ENCODE measurements around the gene FRAS1. TPM values are rescaled to one million over a fixed set of nuclear protein-coding genes. Genes with fewer than 3 reads are reported as not detected.

The FRAS1 gene
- polyA plus RNA-seq, 1 donor from 2014 or later: 2.8 TPM

DNA sequence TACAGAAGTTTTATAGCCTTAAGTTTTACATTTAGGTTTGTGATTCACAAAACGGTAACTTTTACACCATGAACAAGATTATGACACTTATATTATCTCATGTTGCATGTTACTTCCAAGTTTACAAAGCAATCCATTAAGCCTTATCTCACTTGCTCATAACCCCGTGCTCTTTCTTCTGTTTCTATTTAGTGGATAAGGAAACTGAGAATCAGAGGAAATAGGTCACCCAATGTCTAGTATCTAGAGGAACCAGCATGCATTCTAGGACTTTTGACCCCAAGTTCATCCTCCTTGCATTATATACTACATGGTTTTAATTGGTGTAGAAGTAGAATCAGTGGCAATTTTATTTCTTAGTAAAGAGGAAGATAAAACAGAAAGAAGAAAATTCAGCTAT lies 427.5 kb downstream of the FRAS1 start:
- H4K20me1 ChIP-seq (ENCODE audit: insufficient read depth): no peaks in the 10 kb centered on the region
- H3K9ac ChIP-seq (ENCODE audit: low read length): no peak overlapping the region
- H2AFZ ChIP-seq (ENCODE audit: low read depth, low read length): no peak overlapping the region
- no peaks in the 10 kb centered on the region for H3K36me3 ChIP-seq (ENCODE audit: insufficient read depth, low read length)
- no peak overlapping the region for H3K4me2 ChIP-seq (ENCODE audit: low read length)
- TF ChIP-seq EP300 (conservative IDR thresholded peaks at IDR 0.05; ENCODE audit: poor library complexity, severe bottlenecking) (no peak), TAF1 (IDR thresholded peaks at IDR 0.05; ENCODE audit: low read depth) (no peak), MXI1 (conservative IDR thresholded peaks at IDR 0.05; ENCODE audit: poor library complexity, severe bottlenecking) (no peak), EZH2 (IDR thresholded peaks at IDR 0.05; ENCODE audit: borderline replicate concordance, insufficient read depth, low read length, poor library complexity, severe bottlenecking) (no peak), POLR2AphosphoS5 (IDR thresholded peaks at IDR 0.05) (no peak), RAD21 (conservative IDR thresholded peaks at IDR 0.05) (no peak), SMC3 (conservative IDR thresholded peaks at IDR 0.05; ENCODE audit: poor library complexity) (no peak)
- TF ChIP-seq, protein P1, sequence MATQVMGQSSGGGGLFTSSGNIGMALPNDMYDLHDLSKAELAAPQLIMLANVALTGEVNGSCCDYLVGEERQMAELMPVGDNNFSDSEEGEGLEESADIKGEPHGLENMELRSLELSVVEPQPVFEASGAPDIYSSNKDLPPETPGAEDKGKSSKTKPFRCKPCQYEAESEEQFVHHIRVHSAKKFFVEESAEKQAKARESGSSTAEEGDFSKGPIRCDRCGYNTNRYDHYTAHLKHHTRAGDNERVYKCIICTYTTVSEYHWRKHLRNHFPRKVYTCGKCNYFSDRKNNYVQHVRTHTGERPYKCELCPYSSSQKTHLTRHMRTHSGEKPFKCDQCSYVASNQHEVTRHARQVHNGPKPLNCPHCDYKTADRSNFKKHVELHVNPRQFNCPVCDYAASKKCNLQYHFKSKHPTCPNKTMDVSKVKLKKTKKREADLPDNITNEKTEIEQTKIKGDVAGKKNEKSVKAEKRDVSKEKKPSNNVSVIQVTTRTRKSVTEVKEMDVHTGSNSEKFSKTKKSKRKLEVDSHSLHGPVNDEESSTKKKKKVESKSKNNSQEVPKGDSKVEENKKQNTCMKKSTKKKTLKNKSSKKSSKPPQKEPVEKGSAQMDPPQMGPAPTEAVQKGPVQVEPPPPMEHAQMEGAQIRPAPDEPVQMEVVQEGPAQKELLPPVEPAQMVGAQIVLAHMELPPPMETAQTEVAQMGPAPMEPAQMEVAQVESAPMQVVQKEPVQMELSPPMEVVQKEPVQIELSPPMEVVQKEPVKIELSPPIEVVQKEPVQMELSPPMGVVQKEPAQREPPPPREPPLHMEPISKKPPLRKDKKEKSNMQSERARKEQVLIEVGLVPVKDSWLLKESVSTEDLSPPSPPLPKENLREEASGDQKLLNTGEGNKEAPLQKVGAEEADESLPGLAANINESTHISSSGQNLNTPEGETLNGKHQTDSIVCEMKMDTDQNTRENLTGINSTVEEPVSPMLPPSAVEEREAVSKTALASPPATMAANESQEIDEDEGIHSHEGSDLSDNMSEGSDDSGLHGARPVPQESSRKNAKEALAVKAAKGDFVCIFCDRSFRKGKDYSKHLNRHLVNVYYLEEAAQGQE (IDR thresholded peaks at IDR 0.05; ENCODE audit: borderline replicate concordance): no peak
- TF ChIP-seq, protein P2, sequence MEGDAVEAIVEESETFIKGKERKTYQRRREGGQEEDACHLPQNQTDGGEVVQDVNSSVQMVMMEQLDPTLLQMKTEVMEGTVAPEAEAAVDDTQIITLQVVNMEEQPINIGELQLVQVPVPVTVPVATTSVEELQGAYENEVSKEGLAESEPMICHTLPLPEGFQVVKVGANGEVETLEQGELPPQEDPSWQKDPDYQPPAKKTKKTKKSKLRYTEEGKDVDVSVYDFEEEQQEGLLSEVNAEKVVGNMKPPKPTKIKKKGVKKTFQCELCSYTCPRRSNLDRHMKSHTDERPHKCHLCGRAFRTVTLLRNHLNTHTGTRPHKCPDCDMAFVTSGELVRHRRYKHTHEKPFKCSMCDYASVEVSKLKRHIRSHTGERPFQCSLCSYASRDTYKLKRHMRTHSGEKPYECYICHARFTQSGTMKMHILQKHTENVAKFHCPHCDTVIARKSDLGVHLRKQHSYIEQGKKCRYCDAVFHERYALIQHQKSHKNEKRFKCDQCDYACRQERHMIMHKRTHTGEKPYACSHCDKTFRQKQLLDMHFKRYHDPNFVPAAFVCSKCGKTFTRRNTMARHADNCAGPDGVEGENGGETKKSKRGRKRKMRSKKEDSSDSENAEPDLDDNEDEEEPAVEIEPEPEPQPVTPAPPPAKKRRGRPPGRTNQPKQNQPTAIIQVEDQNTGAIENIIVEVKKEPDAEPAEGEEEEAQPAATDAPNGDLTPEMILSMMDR (IDR thresholded peaks at IDR 0.05; ENCODE audit: poor library complexity, severe bottlenecking): no peak
- no peaks in the 10 kb centered on the region for H3K27me3 ChIP-seq (ENCODE audit: insufficient read depth, low read depth, low read length)
- H3K4me3 ChIP-seq (ENCODE audit: low read length): no peak overlapping the region
- no peaks in the 10 kb centered on the region for H3K79me2 ChIP-seq (replicated peaks; ENCODE audit: insufficient read depth, low read length)
- H3K9me3 ChIP-seq (ENCODE audit: low read length): no peaks in the 10 kb centered on the region
- no peak overlapping the region for H3K27ac ChIP-seq (ENCODE audit: low read length)
- H3F3A ChIP-seq (ENCODE audit: insufficient read depth, low read length, poor library complexity, severe bottlenecking): no peaks in the 10 kb centered on the region
- H3K9me2 ChIP-seq (ENCODE audit: insufficient read depth, low read length): no peaks in the 10 kb centered on the region

GRCh38 chr4:78493731-78494130 lies 436.6 kb downstream of the FRAS1 start:
- no peaks in the 10 kb centered on the region for H3K9me3 ChIP-seq (ENCODE audit: low read length)
- no peaks in the 10 kb centered on the region for H3K36me3 ChIP-seq (ENCODE audit: insufficient read depth, low read length)
- no peak overlapping the region for H2AFZ ChIP-seq (ENCODE audit: low read depth, low read length)
- H3K27ac ChIP-seq (ENCODE audit: low read length): no peak overlapping the region
- no peaks in the 10 kb centered on the region for H3K9me2 ChIP-seq (ENCODE audit: insufficient read depth, low read length)
- H3K4me3 ChIP-seq (ENCODE audit: low read length): no peak overlapping the region
- H3K4me2 ChIP-seq (ENCODE audit: low read length): no peak overlapping the region
- H3K79me2 ChIP-seq (replicated peaks; ENCODE audit: insufficient read depth, low read length): no peaks in the 10 kb centered on the region
- no peak for TF ChIP-seq EP300 (conservative IDR thresholded peaks at IDR 0.05; ENCODE audit: poor library complexity, severe bottlenecking)
- TF ChIP-seq, protein P2 (IDR thresholded peaks at IDR 0.05; ENCODE audit: poor library complexity, severe bottlenecking): no peak
- TF ChIP-seq RAD21 (conservative IDR thresholded peaks at IDR 0.05): no peak
- TF ChIP-seq SMC3 (conservative IDR thresholded peaks at IDR 0.05; ENCODE audit: poor library complexity): no peak
- TF ChIP-seq MXI1 (conservative IDR thresholded peaks at IDR 0.05; ENCODE audit: poor library complexity, severe bottlenecking): no peak
- no peak for TF ChIP-seq EZH2 (IDR thresholded peaks at IDR 0.05; ENCODE audit: borderline replicate concordance, insufficient read depth, low read length, poor library complexity, severe bottlenecking)
- TF ChIP-seq TAF1 (IDR thresholded peaks at IDR 0.05; ENCODE audit: low read depth): no peak
- TF ChIP-seq, protein P1 (IDR thresholded peaks at IDR 0.05; ENCODE audit: borderline replicate concordance): no peak
- no peak for TF ChIP-seq POLR2AphosphoS5 (IDR thresholded peaks at IDR 0.05)
- H3K27me3 ChIP-seq (ENCODE audit: insufficient read depth, low read depth, low read length): no peaks in the 10 kb centered on the region
- no peaks in the 10 kb centered on the region for H4K20me1 ChIP-seq (ENCODE audit: insufficient read depth)
- no peak overlapping the region for H3K9ac ChIP-seq (ENCODE audit: low read length)
- no peaks in the 10 kb centered on the region for H3F3A ChIP-seq (ENCODE audit: insufficient read depth, low read length, poor library complexity, severe bottlenecking)

Measured in neural cell (in vitro differentiated cells).